ENCODE data around the gene HOXA7. TPM values are rescaled to one million over a fixed set of nuclear protein-coding genes. Genes with fewer than 3 reads are reported as not detected.
A peak's percentile ranks its signal among the peaks of the same experiment; 100 is the strongest.

Gene HOXA7
- total RNA-seq, 1 experiment from 2014 or later, result not detected

DNA sequence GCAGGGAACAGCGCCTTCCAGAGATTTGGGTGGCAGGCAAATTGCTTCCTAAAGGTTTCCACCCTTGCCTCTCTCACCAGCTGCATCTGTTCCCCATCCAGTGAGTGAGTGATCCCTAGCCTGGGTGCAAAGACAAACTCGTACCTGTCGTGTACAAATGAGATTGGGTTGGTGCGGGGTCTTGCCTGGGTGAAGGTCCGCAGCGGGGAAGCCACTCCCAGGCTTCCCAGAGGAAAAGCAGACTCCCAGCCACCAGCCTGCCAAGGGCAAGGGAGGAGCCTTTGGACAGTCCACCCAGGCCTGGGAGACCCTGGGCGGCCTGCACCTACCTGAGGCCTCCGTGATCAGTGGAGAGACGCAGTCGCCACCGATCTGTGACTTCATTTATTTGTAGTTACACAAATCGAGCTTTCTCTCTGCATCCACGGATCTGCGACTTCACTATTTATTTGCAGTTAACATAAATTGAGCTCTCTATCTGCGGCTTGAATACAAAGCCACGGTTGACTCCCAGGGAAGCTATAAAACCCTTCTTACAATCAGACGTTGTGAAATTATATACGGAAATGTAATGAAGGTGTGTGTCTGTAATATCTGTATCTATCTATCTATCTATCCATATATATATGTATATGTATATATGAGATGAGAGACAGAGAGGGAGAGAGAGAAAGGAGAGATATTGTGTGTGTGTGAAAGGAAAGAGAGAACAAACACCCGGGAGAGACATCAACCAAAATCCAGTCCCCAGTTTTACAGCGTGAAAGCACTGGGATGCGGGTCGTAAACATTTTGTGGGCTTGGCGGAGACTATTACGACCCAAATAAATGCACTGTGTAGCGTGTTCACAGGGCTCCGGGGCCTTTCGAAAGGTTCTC, 3.0 kb upstream of the HOXA7 start:
- no peak for DNase-seq (ENCODE audit: low spot score)

DNA sequence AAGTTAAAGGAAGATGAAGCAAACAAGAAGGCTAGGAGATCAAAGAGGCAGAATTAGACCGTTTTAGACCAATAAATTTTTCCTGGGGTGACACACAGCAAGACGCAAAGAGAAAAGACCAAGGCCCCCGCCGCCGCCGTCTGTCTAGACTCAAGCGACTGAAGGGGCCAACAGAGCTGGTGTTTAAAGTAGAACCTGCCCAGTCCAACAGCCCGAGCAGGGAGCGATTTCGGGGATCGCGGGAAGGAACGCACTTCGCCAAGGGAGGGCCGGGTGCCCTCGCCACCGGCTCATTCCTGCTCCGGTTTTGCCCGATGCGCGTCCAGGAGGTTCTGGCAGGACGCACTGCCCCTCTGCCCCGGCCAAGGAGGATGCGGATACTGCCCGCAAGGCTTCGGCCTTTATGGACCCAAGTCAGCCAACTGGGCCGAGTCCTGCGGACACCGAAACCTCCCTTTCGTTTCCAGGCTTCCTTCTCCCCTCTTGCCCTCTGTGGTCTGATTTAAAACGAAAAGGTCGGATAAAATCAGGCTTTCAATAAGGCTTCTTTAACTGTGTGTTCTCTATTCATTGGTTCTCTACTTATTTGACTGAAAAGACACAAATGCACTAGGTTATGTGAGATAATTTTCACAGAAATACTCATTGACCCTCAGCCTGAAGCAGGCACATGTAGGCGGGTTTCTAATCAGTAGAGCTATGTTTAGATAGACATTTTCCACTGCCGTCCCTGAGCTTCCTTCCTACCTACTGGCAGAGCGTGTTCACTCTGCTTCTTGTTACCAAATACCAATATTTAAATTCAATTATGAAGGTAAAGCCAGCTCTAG, 2.2 kb upstream of the HOXA7 start:
- DNase-seq (ENCODE audit: low spot score), result no peak

DNA sequence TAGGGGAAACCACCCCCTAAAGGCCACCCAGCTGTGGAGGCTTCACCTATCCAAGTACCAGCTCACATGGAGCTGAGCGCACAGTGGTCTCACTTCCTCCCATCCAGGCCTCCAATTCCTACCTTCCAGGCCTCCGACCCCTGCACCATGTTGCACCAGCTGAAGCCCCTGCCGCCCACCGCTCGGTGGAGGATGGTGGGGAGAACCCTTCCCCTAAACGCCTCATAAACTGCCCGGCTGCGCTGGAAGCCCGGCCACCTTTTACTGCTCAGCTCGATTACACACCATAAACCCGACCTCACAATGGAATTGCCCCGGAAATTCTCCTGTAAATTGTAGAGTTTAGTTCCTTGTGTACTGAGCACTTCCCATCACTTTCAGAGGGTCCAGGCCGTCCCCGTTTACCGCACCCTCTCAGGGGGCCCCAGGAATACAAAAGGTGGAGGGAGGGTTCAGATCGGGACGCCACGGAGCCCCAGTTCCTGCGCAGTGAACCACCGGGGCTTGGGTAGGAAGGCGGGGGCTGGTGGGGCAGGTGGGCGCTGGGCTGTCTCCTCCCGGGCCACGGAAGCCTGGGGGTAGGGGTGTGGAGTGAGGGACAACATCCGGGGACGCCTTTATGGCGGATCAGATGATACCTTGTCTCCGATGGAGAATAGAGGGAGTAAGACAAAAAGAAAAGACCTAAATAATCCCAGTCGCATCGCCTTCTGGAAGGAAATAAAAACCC, 1.4 kb upstream of the HOXA7 start:
- DNase-seq (ENCODE audit: low spot score), result no peak

DNA sequence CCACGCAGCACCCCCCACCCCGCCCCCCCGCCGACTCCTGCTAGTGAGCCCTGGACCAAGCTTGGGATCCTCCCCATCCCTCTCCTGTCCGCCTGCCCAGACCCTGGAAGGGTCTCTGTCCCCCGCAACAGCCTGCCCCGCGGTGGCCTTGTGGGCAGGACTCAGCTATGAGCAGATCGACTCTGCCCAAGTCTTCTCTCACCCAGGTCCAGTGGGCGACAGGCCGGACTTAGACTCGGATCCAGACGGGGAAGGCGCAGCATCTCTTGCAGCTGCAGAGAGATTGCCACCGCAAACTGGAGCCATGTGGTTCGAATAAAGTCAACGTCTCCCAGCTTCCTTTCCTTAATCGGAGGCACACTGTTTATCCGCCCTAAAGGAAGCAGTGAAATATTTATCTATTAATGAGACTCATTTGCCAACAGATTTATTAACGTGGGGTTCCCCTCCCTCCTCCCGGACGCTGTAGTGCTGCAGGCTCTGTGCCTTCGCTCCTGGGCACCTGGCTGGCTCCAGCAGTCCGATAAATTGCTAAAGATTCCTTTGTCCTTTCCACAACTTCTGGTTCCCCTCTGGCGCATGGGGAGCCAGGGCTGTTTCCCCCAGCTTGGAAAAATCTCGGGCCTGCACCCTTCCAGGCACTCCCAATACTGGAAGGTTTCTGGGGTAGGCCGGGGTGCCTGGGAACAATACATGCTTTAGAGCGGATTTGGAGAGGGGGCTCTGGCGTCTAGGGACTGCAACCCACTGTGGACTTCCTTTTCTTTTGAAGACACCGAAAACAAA, 634 bp upstream of the HOXA7 start:
- DNase-seq (ENCODE audit: low spot score), result no peak

DNA sequence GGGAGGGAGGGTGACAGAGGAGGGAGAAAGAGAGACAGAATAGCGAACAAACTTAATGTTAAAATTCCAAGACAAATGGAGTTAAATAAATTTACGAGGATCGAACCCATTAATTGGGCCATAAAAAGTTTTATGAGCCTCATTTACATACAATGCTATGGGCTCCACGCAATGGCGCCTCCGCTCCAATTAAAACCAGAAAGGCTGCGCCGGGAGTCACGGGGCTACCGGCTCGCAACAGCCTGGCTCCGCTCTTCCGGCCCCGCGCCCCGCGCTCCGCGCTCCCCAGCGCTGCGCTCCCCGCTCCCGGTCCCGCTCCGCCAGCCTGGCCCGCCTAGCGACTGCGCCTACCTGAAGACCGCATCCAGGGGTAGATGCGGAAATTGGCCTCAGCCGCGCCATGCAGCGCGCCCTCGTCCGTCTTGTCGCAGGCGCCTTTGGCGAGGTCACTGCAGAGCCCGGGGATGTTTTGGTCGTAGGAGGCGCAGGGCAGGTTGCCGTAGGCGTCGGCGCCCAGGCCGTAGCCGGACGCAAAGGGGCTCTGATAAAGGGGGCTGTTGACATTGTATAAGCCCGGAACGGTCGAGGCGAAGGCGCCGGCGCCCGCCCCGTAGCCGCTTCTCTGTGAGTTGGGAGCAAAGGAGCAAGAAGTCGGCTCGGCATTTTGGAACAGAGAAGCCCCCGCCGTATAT, 513 bp downstream of the HOXA7 start:
- DNase-seq (ENCODE audit: low spot score), result no peak

DNA sequence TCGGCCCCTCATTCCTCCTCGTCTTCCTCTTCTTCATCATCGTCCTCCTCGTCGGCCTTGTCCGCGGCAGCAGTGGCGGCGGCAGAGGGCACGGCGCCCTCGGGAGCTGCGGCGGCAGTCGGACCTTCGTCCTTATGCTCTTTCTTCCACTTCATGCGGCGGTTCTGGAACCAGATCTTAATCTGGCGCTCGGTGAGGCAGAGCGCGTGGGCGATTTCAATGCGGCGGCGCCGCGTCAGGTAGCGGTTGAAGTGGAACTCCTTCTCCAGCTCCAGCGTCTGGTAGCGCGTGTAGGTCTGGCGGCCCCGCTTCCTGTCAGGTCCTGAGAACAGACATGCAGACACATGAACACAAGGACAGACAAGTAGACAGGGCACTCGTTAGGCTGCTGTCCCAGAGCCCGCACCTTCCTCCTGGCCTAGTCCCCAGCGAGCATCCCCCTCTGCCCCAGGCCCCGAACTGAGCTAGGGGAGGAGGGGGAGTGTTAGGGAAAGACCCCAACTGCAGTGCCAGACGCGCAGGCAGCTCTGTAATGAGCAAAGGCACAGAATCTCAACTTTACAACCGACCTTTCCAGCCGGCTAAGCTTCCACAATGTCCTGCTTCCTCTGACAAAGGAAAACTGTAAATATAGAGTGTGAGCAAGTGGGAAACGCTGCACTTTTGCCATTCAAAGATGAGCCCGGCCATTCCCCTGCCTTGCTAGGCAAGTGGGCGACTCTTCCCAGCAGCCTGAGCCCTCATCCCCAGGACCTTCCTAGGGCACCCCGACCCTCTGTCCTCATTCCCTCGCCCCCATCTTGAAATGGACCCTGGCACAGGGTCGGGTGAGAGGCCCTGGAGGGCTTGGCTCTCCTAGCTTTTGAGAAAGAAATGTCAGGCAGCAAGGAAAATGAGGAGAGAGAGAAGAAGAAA, 1.3 kb downstream of the HOXA7 start:
- no peak for DNase-seq (ENCODE audit: low spot score)

DNA sequence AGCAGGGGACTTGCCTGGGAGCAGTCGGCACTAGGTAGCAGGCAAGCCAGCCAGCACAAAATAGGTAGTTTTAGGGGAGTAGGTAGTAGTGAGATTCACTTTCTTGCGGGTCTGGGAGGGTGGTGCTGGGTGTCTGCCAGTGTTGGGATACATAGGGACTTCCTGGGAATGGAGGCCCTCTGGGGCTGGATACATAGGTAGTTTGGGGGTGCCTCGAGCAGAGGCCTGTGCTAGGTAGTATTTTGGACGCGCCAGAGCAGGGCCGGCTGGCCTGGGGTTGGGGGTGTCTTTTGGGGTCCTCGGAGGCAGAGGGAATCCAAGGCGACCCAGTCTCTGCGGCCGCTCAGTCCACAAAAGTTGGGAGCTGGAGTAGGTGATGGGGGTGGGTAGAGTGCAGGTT, 2.1 kb downstream of the HOXA7 start:
- no peak for DNase-seq (ENCODE audit: low spot score)

DNA sequence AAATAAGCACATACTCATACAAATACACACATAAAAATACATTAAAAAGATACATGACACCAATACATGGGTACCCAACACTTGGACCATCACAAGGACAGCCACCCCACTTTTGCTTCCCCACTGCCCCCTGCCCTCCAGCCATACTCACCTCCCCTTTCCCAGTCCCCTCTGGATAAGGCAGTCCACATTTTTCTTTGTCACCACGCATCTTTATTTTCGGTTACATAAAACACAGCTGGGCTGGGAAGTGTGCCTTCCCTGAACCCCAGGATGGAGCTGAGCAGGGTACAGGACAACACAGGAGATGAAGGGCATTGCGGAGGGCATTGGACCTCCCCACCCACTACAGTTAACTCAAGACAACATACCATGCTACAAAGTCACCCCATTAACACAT, 2.9 kb downstream of the HOXA7 start:
- no peak for DNase-seq (ENCODE audit: low spot score)

DNA sequence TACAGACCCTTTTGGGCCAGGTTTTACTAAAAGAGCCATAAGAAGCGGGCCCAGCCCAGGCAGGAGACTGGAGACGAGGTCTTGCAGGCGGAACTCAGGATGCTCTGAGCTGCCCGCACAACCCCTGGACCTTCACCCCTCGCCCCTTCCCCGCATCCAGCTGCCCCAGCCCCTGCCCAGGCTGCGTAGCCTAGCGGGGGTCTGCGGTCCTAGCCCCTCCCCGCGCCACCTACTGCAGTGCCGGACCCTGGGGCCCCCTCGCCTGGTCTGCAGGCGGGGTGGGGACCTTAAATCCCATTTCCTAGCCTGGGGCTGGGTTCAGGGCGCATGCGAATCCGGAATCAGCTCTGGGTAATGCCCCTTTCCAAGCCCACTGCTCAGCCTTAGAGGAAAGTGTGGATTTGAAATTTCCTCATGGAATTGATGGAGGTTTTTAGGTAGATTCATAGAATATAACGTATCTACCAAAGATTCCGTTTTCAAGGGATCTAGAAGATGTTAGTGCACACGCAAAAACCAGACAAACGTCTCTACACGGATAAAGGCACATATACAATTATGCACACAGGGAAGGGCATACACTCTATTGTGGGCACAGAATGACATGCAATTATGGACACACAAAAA, 3.5 kb downstream of the HOXA7 start:
- DNase-seq (ENCODE audit: low spot score), result no peak

DNA sequence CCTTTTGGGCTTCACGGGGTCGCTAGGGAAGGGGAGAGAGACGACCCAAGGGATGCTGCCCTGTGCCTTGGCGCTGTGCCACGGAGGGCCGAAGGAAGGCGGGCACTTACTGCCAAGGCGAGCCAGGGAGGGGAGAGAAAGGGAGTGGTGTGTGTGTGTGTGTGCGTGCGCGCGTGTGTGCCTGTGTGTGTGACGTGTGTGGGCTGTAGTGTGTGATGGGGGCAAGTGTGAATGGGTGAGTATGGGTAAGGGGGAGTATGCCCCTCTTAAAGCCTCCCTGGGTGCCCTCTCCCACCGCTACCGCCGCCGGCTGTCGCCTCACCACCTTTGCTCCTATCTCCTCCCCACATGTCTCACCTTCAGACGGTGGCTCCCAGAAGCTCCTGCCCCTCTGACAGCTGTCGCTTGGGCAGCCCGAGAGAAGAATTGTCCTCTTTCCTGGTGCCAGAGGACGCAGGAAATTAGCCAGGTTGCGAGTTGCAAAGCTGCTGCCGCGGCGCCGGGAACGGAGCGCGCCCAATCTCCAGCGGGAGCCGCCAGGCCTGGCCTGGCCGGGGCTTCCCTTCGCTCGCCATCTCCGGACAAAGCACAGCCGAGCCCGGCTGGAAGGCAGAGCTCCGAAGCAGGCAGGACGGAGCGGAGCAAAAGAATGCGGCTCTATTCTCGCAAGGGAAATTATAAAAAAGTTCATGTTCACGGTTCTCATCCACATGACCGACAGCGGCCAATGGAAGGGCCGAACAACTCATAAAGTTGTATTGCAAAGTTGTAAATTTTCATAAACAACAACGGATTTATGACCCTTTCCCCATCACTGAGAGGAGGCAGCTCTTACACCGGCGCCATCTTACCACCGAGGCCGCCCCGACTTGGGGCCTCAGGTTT, 4.3 kb downstream of the HOXA7 start, which contains the start of gene HOXA3:
HOXA3 (minus strand) TSS at position 653 of the 885 bp plus-strand sequence. CDS start 41,943 bp downstream, outside the sequence.
- DNase-seq (ENCODE audit: low spot score), result no peak

DNA sequence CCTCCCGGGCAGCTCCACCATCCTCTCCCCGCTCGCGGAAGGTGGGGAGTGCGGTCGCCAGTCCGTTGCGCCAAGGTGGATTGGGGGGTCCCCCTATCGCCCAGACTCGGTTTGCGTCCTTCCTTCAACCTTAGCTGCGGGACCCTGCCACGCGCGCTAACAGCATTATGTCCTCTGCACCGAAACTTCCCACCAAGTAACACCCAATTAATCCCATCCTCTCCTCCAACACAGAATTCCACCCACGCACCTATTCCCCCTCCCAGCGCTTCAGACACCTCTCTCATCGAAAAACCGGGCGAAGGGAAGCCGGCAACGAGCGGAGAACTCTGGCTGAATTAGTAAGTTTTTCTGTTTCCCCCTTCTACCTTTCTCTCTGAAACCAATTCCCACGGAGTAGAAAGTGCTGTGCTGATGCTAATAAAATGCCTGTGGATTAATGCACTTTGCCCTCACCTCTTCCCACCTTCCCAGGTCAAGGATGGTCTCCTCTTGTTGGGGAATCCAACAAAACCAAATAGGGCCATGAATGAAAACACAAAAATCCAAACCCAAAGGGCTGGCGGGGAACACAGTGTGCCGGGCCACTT, 5.0 kb downstream of the HOXA7 start:
- DNase-seq (ENCODE audit: low spot score), result no peak

DNA sequence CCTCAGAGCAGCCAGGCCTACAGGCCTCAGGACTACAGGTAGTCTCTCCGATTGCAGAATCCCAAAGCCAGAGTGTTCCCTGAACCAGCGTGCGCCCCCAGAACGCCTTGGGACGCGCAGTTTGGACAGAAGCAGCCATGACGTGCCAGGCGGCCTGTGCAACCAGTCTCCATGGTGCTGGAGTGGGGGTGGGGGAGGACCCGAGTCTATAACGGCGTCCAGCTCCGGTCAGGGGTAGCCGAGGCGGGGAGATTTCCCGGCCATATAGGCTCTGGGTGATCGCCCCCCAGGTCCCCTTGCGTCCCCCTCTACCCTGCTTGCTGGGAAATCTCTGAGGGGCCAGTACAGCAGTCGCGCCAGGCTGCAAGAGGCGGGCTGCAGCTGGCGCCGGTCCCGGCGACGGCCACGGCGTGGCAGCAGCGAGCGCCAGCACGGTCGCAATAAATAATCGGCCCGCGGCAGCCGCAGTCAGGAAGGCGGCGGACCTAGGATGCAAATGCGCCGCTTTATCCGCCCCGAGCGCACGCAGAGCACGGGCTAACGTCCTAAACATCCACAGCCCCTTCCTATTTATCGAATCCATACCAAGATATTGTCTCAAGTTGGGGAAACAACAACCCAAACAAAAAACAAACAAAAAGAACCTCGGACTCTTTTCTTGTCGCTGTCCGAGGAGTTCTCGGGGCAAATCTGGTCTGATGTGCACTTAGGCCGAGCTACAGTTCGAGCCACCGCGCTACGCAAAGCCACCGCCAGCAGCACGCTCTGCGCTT, 5.7 kb downstream of the HOXA7 start:
- peak; percentile 48 for DNase-seq (ENCODE audit: low spot score)

DNA sequence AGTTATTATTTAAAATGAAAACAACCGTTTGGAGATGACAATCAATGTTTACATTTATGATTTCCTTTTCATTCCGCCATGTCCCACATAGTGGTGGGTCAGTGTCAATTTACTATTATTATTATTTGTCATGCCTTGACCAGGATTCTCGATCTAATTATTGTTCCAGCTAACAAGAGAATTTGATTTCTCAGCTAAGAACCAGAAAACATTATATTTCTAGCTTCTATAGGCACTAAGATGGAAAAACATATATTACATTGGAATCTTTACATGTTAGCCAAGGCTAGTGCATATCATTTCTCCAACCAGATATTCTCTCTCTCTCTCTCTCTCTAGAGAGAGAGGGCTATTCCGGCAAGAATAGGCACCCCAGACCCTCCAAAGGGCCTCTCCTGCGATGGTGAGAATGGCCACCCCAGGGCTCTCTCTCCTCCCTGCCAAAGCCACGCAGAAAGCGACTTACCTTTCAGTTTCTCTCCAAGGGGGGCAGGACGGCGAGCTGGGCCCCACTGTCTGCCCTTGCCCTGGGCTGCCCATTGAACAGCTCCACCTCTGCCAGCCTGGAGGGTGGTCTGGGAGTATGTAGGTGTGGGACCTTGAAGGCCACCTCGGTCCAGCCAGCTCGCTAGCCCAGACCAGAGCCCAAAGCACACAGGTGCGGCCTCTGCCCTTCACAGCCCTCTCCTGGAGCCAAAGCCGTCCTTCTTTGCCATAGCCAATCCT, 6.5 kb downstream of the HOXA7 start:
- no peak for DNase-seq (ENCODE audit: low spot score)

DNA sequence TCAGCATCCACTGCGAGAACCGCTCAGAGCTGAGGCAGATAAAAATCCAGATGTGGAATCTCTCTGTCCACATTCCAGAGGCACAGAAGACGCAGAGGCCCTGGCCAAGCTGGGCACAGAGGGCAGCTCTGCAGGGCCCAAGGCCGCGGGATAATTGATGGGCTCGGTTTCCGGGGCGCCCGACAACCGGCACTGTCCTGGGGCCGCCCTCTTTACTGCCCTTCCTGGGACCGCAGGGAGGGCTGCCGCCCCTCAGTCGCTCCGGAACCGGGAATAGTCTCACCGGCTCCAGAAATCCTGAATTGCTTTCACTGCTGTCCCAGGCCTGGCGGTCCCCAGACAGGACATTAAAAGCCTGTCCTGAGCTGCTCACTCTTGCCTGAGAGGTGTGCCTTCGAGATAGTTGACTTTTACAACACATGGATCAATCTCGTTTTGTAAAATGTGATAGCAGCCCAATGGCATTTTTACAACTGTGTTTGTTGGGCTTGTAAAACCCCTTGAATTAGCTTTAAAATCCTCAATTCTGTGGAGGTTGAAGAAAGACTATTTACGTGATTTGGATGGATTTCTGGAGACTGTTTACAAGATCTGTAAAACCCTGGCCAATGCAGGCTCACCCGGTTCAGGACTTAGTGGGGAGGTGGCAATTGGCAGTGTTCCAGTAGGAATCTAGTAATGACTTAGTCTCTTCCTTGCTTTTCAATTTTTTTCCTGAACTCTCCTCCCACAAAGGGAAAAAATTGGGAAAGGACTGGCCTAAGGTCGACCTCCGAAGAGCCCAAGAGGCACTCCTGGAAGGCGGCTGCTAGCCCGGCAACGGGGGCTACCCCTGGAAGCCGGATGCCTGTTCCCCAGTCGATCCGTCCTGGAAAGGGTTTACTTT, 7.5 kb downstream of the HOXA7 start:
- DNase-seq (ENCODE audit: low spot score), result no peak
